ENCODE data around the gene CPT1A.
"Not testable (repeated sequence)": the region's sequence is repeated elsewhere in the genome, so short reads cannot be mapped to it uniquely, and the experiment has no call there.

The CPT1A gene

GRCh38 chr11:68841718-68842426 is at the start of gene CPT1A:
Gene CPT1A (minus strand): TSS chr11:68841916. CDS start chr11:68815474, 26,442 bp downstream.
- DNase-seq: peak in 1 of 2 experiments; percentile 44

GRCh38 chr11:68890490-68891231 is 48.9 kb upstream of the CPT1A start:
- DNase-seq: no peak

DNA sequence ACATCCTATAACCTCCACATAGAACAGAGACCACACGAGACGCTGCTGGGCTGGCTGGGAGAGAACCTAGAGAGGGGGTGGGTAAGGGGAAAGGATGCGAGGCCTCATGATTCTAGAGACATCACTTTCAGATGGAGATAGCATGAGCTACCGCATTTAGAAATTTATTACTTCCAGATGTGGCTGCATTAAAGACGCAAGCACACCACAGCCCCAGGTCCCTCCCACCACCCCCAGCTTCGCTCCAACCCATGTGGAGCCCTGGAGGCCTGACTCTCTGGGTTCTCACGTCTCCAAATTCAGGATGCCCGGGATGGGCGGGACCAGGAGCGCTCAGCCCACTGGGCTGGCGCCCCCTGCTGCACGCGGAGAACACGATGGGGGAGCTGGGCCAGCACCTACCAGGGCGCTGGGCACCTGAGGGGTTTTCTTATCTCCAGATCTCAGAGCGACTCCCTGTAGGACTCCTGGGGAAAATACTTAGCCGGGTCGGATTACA is 48.3 kb upstream of the CPT1A start:
- no peak for DNase-seq

GRCh38 chr11:68884827-68885226 is 43.1 kb upstream of the CPT1A start:
- not testable (repeated sequence) for DNase-seq

DNA sequence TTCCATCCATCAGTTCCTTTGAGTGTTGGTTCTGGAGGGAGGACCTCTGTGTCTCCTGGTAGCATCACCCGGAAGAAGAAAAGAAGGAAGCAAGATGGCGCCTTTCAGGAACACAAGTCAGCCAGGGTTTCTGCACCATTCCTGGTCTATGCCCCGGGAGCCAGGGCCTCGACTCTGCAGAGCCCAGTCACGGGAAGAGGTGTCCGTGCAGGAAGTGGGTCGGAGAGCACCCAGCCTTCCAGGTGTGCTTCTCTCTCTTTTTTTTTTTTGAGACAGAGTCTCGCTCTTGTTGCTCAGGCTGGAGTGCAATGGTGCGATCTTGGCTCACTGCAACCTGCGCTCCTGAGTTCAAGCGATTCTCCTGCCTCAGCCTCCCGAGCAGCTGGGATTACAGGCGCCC is 40.7 kb upstream of the CPT1A start:
- no peak for DNase-seq

- DNase-seq: no peak
Measured at GRCh38 chr11:68881320-68881719, 39.6 kb upstream of the CPT1A start.

DNA sequence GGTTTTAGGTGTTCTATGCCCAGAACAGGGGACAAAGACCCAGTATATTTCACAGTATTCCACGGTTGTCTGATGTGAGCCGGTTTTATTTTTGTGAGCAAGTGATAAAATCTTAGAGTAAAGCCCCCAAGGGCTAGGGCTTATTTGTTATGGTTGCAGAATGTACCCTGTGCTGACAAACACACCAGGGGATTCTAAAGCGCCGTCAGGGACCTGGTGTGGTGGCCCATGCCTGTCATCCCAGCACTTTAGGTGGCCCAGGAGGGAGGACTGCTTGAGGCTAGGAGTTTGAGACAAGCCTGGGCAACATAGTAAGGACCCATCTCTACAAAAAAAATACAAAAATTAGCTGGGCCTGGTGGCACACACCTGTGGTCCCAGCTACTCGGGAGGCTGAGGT is 39.1 kb upstream of the CPT1A start:
- DNase-seq: no peak

DNA sequence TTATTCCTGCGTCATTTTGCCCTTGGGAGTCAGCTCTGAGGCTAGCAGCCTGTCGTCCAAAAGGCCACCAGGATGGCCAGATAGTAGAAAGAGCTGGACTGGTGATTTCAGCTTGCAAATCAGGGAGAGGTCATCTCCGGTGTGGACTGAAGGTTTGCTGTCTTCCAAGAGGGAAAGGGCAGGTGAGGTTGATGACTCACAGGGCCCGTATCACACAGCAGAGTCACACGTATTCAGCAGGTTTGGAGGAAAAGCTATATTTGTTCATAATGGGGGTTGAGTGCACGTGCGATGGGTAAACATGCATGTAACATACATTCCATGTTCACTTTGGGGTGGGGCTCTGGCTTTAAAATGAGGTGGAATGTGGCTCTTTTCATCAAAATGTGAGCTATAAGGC is 36.3 kb upstream of the CPT1A start:
- no peak for DNase-seq

- DNase-seq: no peak
Measured at GRCh38 chr11:68872216-68873003, 30.7 kb upstream of the CPT1A start.

DNA sequence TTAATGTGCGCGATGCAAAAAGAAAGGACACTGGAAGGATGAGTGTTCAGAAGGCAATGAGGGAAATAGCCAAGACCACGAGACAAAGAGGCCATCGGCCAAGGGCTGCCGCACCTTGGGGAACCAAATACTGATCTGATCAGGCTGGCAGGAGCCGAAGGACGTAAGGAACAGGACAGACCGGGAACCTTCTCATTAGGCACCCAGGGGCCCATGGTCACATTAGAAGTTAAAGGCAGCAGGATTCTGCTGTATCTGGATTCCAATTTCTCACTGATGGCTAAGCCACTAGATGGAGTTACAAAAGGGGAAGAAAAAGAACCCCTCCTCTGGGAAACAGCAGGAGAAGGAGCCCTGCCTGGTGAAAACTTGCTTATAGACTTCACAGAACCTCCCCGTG is 28.8 kb upstream of the CPT1A start:
- peak; percentile 22 to 39 for DNase-seq

DNA sequence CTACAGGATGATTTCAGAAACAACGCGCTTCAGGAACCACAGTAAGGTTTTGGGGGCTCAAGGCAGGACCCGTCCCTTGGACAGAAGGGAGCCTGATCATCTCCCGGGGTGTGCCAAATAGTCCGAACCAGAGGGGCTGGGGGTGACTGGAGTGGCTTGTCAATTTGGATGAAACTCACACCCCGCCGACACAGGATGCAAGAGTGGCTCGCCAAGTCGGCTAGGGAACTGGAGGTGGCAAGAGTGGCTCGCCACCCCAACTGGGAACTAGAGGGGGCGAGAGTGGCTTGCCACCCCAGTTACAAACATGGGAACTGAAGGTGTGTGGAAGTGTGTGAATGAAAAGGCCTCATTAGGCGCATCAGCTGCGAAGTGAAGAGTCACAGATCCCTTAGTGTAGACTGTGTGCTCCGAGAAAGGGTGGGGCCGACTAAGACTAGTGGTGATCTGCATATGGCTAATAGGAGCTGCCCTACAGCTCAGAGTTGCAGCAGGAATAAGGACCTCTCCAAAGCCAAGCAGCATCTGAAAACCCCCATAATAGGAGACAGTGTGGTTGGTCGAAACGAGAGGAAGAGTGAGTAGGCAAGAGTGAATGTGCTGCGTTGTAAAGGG is 26.6 kb upstream of the CPT1A start:
- no peak for DNase-seq

GRCh38 chr11:68867066-68867465 is 25.4 kb upstream of the CPT1A start:
- no peak for DNase-seq

- no peak for DNase-seq
Measured at GRCh38 chr11:68865241-68865640, 23.5 kb upstream of the CPT1A start.

DNA sequence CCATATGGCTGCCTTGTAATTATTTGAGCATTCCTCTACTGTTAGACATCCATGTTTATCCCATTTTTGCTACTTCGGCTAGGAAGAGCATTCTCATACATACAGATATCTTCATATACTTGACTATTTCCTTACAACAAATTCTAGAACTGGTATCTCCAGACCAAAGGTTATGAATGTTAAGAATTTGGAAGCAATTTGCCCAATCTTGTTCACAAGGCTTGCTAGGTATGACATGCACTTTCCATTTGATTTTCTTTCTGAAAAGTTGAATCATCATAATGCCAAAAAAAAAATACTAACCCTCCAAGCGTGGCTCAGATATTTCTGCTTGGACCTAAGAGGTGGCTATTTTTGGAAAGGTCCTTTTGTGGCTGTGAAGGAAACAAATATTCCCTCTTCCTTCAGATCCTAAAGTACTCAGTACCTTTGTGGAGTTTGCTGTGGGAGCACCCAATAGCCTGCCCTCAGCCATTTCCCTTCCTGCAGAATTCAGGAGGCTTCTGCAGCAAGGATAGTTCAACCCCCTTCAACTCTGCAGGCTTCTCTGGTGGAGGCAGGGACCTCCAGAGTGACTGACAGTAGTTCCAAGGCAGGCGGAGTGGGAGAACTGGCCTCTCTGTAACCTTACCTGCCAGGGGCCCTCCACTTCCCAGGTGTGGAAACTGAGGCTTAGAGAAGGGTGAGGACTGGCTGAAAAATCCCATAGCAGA is 22.0 kb upstream of the CPT1A start:
- no peak for DNase-seq

- no peak for DNase-seq
Measured at GRCh38 chr11:68862421-68862820, 20.7 kb upstream of the CPT1A start.

DNA sequence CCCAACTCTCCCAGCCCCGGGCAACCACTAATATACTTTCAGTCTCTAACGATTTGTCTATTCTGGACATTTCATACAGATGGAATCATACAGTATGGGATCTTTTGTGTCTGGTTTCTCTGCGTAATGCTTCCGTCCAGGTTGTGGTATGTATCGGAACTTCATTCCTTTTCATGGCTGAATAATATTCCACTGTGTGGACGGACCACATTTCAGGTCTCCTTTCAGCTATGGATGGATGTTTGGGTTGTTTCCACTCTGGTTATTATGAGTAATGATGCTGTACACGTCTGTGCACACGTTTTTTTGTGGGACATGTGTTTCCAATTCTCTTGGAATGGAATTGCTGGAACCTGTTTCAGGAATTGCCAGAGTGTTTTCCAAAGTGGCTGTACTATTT is 17.4 kb upstream of the CPT1A start:
- DNase-seq: no peak

DNA sequence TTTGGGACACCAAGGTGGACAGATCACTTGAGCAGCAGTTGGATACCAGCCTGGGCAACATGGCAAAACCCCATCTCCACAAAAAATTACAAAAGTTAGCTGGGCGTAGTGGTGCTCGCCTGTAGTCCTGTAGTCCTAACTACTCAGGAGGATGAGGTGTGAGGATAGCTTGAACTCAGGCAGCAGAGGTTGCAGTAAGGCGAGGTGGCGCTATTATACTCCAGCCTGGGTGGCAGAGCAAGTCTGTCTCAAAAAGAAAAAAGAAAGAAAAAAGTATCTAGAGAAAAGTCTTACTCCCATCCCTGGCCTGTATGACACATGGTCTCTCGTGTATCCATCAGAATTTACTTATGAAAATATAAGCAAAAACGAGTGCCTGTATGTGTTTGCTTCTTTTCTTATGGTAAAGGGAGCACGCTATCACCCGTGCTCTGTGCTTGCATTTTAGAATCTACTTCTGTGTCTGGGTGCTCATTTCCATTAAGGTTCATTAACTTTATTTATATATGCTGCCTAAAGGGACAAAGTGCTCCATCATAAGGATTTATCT is 15.4 kb upstream of the CPT1A start:
- no peak for DNase-seq

DNA sequence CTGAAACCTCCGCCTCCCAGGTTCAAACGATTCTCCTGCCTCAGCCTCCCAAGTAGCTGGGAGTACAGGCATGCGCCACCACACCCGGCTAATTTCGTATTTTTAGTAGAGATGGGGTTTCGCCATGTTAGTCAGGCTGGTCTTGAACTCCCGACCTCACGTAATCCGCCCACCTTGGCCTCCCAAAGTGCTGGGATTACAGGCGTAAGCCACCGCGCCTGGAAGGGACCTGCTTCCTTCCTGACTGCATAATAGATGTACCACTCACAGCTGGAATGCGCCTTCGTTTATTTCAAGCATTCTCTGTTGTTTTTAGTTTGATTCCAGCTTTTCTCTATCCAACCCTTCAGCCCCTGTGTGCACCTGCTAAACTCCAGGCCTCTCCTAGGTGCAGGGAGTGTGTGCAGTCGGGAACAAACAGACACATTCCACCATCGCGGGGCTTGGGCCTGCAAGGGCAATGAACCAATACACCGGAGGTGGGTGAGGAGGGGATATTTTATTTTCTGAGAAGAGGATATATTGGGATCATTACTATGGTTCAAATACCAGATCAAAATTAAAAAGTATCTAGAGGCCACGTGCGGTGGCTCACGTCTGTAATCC is 14.8 kb upstream of the CPT1A start:
- DNase-seq: not testable (repeated sequence)

DNA sequence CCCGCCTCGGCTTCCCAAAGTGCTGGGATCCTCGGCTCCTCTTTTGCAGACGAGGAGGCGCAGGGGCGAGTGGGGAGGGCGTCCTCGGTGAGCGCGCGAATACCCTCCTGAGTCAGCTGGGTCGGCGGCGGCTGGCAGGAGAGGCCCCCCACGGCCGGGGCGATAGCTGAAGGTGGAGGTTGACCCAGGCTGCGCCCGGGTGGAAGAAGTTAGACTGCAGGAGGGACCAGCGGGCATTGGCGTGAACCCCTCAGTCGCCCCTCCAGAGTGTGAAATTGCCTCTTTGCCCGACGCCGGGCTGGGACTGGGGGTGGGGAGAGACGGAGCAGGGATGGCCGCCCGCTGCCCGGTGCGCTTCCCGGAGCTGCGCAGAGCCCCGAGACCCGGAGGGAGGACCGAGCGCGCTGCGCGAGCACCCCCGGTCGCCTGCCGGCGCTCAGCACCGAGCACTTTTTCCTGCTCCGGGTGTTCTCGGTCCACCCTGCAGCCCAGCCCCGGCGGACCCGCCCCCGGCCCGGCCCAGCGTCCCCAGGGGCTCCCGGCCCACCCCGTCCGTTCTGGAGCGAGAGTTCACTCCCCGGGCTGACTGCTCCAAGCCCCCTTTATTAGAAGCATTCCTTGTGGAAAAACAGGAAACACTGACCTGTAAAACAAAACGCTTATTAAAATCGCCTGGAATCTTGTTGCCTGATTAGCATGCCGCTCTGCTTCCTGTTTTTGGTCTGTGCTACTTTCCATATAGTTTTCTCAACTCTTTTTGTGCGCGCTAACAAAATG is 13.7 kb upstream of the CPT1A start:
- DNase-seq: no peak

GRCh38 chr11:68854273-68854958 is 12.7 kb upstream of the CPT1A start:
- no peak for DNase-seq

Measured in NCI-H524 (cell line).